DMS 273 treated with DMSO at 0.1 percent for 48 hours (cell line): ENCODE results near the gene HMGN4.
"Not testable (repeated sequence)": the region's sequence is repeated elsewhere in the genome, so short reads cannot be mapped to it uniquely, and the experiment has no call there.

Experiments used
- DNase-seq: peaks from one replicate; lab custom pipeline; 2025; lab: John Stamatoyannopoulos, UW

Gene HMGN4

DNA sequence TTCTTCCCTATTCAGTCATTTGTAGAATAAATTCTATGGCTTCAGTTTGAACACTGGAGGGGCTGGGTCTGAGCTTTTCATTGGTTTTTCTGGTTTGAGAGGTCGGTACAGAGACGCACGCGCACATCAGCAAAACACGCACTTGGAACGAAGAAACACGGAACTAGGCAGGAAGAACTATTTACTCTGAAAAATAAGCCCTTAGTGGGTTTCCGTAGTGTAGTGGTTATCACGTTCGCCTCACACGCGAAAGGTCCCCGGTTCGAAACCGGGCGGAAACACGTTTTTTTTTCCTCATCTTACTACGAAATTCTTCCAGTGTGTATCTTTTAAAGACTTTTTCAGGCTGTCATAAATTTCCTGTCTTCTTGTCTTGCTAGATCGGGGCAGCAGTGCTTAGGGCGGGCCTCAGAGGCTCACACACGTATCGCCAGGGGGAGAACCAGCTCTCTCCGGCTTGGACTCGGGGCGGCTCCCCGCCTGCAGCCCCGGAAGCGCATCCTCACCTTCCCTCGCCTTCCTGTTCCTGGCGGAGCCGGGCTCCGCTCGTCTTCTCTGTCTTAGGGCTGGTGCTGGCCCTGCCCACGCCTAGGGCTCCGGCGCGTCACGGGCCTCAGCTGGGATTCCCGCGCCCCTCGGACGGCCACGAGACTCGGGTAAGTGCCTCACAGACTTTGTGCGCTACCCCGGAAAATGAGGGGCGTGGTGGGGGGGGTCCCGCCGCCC is at the start of gene HMGN4:
Gene HMGN4 (plus strand): TSS at position 521 of the 726 bp plus-strand sequence. CDS start 6,841 bp downstream, outside the sequence.
- peak; percentile 92 for DNase-seq

DNA sequence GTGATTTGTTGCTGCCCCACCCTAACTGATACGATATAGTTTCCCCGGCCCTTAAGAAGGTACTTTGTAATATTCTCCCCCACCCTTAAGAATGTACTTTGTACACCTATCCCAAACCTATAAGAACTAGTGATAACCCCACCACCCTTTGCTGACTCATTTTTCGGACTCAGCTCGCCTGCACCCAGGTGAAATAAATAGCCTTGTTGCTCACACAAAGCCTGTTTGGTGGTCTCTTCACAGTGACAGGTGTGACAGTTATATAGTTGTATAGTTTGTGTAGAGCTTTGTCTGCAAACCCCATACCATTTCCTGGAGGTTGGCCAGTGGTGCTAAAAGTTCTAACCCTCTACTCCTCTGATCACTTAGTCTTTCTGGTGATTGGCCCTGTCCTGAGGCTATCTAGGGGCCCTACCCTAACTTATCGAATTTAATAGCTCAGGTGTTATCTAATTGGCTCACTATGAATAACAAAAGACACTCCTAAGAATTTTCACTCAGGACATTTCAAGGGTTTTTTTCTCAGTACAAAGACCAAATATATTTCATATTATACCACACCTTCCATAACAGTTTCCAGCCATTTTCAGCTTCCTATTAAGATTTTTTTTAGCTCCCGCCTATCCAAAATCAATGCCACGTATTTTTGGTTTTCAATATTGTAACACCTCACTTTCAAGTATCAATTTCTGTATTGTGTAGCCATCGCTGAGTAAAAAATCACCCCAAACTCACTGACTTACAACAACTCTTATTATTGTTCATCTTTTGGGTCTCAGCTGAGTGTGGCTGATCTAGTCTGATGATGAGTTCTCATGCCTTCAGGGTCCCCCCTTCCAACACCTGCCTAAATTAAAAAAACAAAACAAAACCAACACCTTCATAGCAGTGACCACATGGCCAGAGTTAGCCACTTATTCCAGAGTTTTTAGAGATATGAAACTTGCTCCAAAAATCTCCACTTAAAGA is 47.9 kb upstream of the HMGN4 start:
- DNase-seq, result no peak

DNA sequence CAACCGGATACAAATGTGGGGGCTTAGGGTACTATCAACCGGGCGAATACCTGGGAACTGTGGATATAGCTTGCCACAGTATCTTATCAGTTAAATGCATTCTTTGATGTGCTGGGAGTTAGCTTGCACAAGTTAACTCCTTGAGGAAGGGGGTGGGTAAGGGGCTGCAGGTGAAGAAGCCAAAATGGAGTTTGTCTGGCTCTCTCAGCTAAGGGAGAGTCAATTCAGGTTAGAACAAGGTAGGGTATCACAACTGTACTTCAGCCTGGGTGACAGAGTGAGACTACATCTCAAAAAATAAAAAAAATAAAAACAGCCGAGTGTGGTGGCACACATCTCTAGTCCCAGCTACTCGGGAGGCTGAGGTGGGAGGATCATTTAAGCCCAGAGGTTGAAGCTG is 46.6 kb upstream of the HMGN4 start:
- no peak for DNase-seq

GRCh38 chr6:26493258-26493657 is 44.9 kb upstream of the HMGN4 start:
- no peak for DNase-seq

GRCh38 chr6:26494117-26494516 is 44.0 kb upstream of the HMGN4 start:
- no peak for DNase-seq

GRCh38 chr6:26495281-26495680 is 42.9 kb upstream of the HMGN4 start:
- DNase-seq, result no peak

DNA sequence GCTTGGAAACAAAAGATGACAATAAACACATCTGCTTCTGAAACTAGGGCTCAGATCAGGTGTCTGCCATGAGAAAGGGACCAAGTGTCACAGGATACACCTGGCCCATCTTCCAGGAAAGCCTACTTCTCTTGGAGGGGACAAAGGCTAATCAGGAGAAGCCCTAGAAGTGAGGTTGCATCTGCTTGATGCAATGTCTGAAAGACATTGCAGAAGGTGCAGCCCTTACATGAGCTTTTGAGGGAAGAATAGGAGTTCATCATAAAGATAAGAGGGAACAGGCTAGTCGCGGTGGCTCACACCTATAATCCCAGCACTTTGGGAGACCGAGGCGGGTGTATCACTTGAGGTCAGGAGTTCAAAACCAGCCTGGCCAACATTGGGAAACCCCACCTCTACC is 40.6 kb upstream of the HMGN4 start:
- DNase-seq, result no peak

GRCh38 chr6:26500102-26500501 is 38.1 kb upstream of the HMGN4 start, which contains the start of gene BTN1A1:
Gene BTN1A1 (plus strand): TSS chr6:26500303. CDS start chr6:26501287, 984 bp downstream.
- DNase-seq, result no peak

DNA sequence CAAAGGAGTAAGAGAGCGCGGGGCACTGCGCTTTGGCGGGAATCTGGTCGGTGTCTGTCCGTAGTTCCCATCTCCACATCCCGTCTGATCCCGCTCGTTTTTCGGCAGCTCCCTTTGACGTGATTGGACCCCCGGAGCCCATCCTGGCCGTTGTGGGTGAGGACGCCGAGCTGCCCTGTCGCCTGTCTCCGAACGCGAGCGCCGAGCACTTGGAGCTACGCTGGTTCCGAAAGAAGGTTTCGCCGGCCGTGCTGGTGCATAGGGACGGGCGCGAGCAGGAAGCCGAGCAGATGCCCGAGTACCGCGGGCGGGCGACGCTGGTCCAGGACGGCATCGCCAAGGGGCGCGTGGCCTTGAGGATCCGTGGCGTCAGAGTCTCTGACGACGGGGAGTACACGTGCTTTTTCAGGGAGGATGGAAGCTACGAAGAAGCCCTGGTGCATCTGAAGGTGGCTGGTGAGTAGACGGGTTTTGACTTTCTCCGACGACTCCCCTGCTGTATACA is 36.6 kb upstream of the HMGN4 start:
- DNase-seq, result no peak

DNA sequence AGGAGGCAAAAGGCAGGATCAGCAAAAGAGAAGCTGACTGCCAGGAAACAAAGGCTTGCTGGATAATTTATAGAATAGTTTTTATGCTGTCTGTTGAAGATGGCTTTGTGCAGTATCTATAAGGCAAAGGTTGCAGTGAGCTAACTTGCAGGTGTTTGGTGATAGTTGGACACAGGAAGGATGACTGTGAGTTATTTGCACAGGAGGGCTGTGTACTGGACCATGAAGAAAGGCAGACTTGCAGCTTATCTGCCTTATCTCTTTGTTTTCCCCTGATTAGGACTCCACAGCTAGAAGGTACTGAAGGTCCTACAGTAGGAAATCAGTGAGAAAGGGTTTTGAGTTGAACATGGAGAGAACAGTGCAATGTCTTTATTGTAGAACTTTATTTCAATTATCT is 36.0 kb upstream of the HMGN4 start:
- DNase-seq, result no peak

DNA sequence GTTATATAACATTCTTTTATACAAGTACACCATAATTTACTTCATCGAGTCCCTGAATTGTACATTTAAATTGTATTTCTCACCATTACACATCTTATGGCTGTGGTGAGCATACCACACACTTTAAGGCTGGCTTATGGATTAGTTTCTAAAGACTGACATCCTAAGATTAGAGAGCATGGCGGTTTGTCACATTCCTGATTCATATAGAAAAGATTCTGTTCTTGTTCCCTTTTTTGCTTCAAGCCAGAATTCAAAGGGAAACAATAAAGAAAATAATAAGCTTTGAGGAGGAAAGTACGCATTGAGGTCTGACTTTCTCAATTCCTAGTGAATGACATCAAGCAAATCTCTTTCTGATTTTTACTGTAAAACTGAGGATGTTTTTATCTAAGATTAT is 35.5 kb upstream of the HMGN4 start:
- DNase-seq, result no peak

GRCh38 chr6:26507658-26508057 is 30.5 kb upstream of the HMGN4 start:
- DNase-seq, result no peak

GRCh38 chr6:26511033-26511432 is 27.1 kb upstream of the HMGN4 start:
- not testable (repeated sequence) for DNase-seq

- no peak for DNase-seq
Observed at GRCh38 chr6:26514984-26515383, 23.2 kb upstream of the HMGN4 start.

DNA sequence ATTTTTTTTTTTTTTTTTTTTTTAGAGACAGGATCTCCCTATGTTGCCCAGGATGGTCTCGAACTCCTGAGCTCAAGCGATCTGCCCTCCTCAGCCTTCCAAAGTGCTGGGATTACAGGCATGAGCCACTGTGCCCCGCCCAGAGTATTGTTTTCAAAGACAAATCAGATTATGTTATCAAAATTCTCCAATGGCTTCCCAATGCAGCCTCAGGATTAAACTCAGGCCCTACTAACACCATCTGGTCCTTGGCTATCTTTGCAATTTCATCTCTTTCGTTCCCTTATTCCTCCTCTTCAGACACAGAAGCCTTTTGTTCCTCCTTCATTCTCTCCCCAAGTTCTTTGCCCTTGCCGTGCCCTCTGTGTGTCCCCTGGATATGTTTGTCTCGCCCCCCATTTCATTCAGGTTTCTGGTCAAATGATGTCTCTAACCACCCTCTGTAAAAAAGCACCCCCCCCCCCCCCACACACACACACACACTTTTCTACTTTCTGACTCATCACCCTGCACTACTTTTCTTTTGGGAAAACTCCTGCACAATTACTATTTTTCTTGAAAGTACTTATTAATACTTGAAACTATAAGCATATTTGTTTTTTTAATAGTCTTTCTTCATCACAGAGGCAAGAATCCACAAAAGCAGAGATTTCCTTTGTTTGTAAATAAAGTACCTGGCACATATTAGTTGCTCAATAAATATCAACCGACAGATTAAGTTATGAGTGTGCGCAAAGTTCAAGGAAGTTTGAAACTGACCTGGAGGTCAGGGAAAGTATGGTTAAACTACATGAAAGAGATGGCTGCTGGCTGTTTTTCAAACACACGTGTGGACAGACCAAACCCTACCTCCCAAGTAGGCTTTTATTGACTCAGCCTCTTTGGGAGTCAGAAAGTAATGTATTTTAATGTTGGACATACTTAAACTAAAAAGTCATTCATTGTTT is 21.4 kb upstream of the HMGN4 start:
- DNase-seq, result no peak

DNA sequence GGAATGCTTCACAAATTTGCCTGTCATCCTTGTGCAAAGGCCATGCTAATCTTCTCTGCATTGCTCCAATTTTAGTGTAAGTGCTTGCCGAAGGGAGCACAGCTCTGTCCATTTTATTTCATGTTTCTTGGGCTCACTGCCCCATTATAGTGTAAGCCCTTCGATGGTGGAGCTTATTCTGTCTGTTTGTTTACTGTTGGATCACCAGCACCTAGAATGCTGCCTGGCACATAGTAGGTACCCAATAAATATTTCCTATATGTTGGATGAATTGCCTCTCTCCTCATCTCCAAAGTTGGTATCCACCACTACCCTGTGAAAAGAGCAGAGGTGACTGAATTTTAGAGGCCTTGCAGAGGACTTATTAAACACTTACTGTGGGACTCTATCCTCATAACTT is 18.8 kb upstream of the HMGN4 start:
- no peak for DNase-seq

GRCh38 chr6:26520237-26520849 is 17.8 kb upstream of the HMGN4 start:
- peak; percentile 63 for DNase-seq

- DNase-seq, result peak; percentile 70
Observed at GRCh38 chr6:26520850-26521599, 17.1 kb upstream of the HMGN4 start.

DNA sequence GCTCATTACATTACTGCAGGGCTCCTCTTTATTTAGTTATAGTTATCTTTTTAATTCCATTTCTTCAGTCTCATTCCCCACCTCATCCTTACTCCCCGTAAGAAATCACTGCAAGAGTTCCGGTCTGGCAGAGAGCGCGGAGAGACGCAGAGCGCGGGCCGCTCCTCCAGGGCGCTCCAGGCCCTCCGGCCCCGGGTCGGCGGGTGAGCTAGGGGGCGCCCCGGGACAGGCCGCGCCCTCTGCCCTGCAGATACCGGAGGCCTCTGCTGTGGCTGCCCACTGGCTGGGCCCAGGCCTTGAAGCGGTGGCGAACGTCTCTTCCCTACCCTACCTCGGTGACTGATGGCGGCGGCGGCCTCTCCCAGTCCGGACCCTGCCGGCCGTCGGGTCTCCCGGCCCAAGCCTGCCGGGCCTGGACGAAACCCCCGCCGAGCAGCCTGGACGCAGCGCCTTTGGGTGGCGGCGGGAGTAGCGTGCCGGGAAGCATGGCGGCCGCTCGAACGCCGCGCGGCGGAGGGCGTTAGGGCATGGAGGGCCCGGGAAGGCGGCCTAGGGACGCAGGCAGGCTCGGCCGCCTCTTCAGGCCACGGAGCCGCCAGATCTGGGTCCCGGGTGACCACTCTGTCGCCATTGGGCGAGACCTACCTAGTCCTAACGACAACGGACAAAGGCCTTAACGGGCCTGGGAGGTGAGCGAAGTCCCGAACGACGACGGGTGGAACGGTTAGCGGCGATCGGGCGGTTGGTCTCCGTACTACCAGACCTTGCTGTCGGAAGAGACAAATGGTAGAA is 16.4 kb upstream of the HMGN4 start:
- DNase-seq, result peak; percentile 49
